HAP-1 (cell line): ENCODE measurements around the gene TMEM238L.

Experiments used
- DNase-seq, 2 experiments: peaks; one replicate each; pipeline ENCODE4 v3.0.0-alpha.2; 2016 to 2020; ENCODE audit warnings: low spot score in 2 of 2
- H3K27me3 ChIP-seq: fragments of 250-450 bp; sonication (Bioruptor Pico); 2 replicates; pipeline ENCODE4 v1.5.1; 2020; ENCODE audit warnings: low read depth, mild to moderate bottlenecking, moderate library complexity
- H3K36me3 ChIP-seq: fragments of 250-450 bp; sonication (Bioruptor Pico); replicated peaks from 2 replicates; pipeline ENCODE4 v1.5.1; 2020; ENCODE audit warnings: mild to moderate bottlenecking
- H3K4me1 ChIP-seq: fragments of 250-450 bp; sonication (Bioruptor Pico); 2 replicates; pipeline ENCODE4 v1.5.1; 2020; ENCODE audit warnings: mild to moderate bottlenecking
- H3K4me3 ChIP-seq: fragments of 250-450 bp; sonication (Bioruptor Pico); 2 replicates; pipeline ENCODE4 v1.5.1; 2020; ENCODE audit warnings: mild to moderate bottlenecking, moderate library complexity
- H3K9me3 ChIP-seq: fragments of 250-450 bp; sonication (Bioruptor Pico); 2 replicates; pipeline ENCODE4 v1.5.1; 2020; ENCODE audit warnings: mild to moderate bottlenecking, moderate library complexity
- in situ Hi-C: fragments of 300-500 bp; cut with MboI; formaldehyde crosslinking; loops from 3 replicates; pipeline ENCODE4 v1.14.3; 2020; ENCODE audit warnings: low sequenced_read_pairs, inconsistent platforms, mixed read lengths

Gene TMEM238L

DNA sequence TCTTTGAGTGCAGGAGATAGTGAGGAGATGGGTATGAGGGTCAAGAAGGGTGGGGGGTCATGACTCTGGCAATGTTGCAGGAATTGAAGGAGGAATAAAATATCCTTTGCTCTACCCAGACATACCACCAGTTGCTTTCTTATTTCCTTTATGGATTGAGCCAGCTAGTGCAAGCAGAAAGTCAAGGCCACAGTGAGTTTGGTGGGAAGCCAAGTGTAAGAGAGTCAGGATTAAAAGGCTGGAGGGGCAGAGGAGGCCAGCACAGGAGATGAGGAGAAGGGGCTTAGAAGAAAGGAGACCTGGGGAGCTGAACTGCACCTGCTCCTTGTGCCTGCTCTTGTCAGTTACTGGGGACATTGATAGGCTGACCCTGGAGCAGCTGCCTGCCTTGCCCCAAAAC, 17.9 kb upstream of the TMEM238L start:
- Histone ChIP-seq H3K36me3 (no peaks in the 10 kb centered on the region), H3K27me3 (no peaks in the 10 kb centered on the region), H3K4me1 (no peaks in the 10 kb centered on the region), H3K9me3 (no peaks in the 10 kb centered on the region), H3K4me3 (no peak overlapping the region)
- in situ Hi-C loops = no loop called here
- no peak for DNase-seq

DNA sequence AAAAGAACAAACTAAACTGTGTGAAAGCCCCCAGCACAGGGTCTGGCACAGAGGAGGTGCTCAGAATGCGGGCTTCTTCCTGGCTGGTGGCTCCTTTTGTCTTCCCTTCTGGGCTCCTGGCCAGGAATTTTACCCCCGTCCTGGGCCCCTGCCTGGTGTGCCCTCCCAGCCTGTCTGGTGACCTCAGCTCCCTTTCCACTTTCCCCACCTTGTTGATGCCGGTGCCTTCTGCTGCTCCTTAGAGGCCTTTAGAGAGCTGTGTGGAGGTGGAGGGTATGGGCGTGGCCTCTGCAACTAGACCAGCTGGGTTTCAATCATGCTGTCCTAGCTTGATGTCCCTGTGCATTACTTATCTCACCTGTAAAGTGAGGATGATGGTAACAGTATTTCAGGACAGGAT, 17.2 kb upstream of the TMEM238L start:
- no peaks in the 10 kb centered on the region for H3K36me3 ChIP-seq
- no peaks in the 10 kb centered on the region for H3K4me1 ChIP-seq
- no peaks in the 10 kb centered on the region for H3K27me3 ChIP-seq
- H3K9me3 ChIP-seq = no peaks in the 10 kb centered on the region
- in situ Hi-C loops = no loop called here
- no peak overlapping the region for H3K4me3 ChIP-seq
- DNase-seq = no peak

DNA sequence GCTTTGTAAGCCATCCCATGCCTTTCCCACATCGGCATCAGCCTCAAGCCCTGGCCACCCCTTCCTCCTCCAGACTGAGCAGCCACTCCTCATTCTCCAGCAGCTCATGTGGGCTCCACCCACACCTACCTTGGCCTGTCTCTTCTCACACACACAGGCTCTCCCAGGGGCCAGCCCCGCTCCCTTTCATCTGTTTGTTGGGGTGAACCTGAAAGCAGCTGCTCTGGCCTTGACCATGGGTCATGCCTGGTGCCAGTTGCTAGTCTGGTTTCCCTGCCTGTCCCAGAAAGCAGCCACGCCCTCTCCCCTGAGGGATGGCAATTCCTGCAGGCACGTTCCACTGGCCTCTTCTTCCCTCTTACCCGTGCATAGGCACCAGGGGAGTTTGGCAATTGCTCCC, 11.4 kb upstream of the TMEM238L start:
- Histone ChIP-seq H3K27me3 (no peaks in the 10 kb centered on the region), H3K9me3 (no peaks in the 10 kb centered on the region), H3K36me3 (no peaks in the 10 kb centered on the region), H3K4me1 (no peaks in the 10 kb centered on the region), H3K4me3 (no peak overlapping the region)
- no peak for DNase-seq
- in situ Hi-C loops = no loop called here

DNA sequence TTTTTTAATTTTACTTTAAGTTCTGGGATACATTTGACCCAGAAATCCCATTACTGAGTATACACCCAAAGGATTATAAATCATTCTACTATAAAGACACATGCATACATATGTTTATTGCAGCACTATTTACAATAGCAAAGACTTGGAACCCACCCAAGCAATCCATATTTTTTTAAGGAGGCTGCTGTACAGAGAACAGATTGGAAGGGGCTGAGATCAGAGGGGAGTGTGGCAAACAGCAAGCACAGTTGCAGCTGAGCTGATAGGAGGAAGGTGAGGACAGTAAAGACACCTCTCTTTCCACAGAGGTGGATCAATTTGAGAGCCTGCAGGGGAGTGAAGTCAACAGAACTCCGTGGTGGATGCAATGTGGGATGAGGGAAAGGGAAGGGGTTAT, 10.2 kb upstream of the TMEM238L start:
- H3K4me1 ChIP-seq = no peaks in the 10 kb centered on the region
- no peaks in the 10 kb centered on the region for H3K9me3 ChIP-seq
- in situ Hi-C loops = no loop called here
- H3K27me3 ChIP-seq = no peaks in the 10 kb centered on the region
- no peak overlapping the region for H3K4me3 ChIP-seq
- no peaks in the 10 kb centered on the region for H3K36me3 ChIP-seq
- no peak for DNase-seq

DNA sequence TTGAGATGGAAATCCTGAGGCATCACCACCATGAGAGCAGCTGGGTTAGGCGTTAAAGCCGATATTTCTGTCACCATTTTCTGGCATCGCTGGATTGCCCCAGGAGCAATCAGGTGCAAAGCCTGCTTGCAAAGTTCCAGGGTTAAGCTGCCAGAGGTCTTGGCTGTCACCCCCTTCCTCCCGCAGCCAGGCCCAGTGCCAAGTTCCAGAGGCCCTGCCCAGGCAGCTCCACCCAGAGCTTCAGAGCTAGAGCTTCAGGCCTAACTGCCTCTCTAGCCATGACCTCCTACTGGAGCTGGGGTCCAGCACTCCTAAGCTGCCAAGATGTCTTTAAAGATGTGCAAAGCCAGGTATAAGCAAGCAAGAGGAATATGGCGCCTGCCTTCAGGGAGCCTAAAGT, 8.8 kb upstream of the TMEM238L start:
- in situ Hi-C loops = no loop called here
- H3K4me3 ChIP-seq = no peak overlapping the region
- DNase-seq = no peak
- H3K27me3 ChIP-seq = no peaks in the 10 kb centered on the region
- H3K36me3 ChIP-seq = no peaks in the 10 kb centered on the region
- no peaks in the 10 kb centered on the region for H3K9me3 ChIP-seq
- no peaks in the 10 kb centered on the region for H3K4me1 ChIP-seq

DNA sequence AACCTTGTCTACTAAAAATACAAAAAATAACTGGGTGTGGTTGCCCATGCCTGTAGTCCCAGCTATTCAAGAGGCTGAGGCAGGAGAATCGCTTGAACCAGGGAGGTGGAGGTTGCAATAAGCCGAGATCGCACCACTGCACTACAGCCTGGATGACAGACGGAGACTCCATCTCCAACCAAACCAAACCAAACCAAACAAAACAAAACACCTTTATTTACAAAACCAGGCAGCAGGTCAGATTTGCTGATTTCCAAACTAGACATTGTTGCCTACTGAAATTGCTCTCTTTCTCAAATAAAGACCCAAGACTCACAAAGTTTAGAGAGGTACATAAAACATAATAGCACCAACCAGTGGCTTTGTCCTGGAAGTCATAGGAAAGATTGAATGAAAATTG, 5.7 kb upstream of the TMEM238L start:
- Histone ChIP-seq H3K27me3 (no peaks in the 10 kb centered on the region), H3K36me3 (no peaks in the 10 kb centered on the region), H3K9me3 (no peaks in the 10 kb centered on the region), H3K4me3 (no peak overlapping the region), H3K4me1 (no peaks in the 10 kb centered on the region)
- no peak for DNase-seq
- in situ Hi-C loops = no loop called here

DNA sequence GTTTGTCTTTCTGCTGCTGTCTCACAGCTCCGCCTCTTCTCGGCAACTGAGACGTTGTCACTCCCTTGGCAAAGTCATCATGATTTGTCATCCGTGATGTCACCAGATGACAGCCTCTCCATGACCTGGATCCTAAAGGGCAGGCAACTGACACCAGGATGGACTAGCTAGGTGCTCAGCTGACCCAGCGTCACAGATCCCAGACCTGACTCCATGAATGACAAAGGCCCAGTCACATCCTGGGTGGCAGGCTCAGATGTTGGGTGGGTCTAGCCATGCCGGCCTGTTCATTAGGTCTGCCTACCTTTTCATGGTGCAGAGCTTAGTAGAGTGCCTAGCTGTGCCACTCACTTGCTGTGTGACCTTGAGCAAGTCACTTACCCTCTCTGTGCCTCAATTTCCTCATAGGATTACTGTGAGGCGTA, 3.8 kb upstream of the TMEM238L start:
- Histone ChIP-seq H3K9me3 (no peaks in the 10 kb centered on the region), H3K36me3 (no peaks in the 10 kb centered on the region), H3K27me3 (no peaks in the 10 kb centered on the region), H3K4me3 (no peak overlapping the region), H3K4me1 (no peaks in the 10 kb centered on the region)
- in situ Hi-C loops = no loop called here
- no peak for DNase-seq

DNA sequence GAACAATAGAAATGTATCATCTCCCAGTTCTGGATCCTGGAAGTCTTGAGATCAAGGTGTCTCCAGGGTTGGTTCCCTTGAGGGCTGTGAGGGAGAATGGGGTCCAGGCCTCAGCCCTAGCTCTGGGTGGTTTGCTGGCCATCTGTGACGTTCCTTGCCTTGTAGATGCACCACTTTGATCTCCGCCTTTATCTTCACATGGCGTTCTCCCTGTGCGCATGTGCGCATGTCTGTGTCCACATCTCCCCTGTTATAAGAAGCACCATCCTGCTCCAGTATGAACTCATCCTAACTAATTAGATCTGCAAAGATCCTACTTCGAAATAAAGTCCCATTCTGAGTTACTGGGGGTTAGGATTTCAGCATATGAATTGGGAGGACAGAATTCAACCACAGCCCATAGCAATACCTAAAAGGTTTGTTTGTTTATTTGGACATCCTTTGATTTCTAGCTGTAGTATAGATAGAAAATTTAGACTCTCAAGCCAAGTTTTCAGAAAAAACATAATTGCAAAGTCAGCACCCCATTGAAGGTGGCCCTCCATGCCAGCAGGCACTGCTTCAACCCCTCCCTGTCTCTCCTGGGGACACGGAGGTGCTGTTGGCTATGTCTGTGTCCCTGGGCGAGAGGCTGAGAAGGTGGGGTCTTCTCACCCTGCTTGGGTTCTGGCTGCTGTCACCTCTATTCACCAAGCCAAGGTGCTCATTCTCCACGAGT, 2.8 kb upstream of the TMEM238L start:
- H3K4me3 ChIP-seq = no peak overlapping the region
- H3K4me1 ChIP-seq = no peaks in the 10 kb centered on the region
- no peaks in the 10 kb centered on the region for H3K36me3 ChIP-seq
- in situ Hi-C loops = no loop called here
- no peaks in the 10 kb centered on the region for H3K27me3 ChIP-seq
- H3K9me3 ChIP-seq = no peaks in the 10 kb centered on the region
- no peak for DNase-seq

DNA sequence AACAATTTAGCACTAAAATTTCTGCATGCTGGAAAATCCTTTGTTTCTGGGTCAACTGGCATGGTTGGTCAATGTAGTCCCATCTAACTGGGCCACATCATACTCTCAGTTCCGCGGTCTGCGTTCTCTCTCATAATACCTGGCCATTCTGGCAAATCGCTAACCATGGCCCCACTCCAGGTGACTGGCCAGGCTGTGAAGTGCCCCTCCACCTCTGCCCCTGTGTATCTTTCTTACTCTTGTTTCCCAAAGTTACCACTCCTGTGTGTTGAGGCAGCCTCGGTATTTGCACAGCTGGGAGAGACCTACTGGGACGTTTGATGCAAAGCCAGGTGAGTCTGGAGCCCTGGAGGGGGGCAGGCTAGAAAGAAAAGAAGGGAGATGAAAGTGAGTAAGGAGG, 2.0 kb upstream of the TMEM238L start:
- no peaks in the 10 kb centered on the region for H3K27me3 ChIP-seq
- in situ Hi-C loops = no loop called here
- no peaks in the 10 kb centered on the region for H3K36me3 ChIP-seq
- H3K9me3 ChIP-seq = no peaks in the 10 kb centered on the region
- H3K4me1 ChIP-seq = no peaks in the 10 kb centered on the region
- H3K4me3 ChIP-seq = no peak overlapping the region
- no peak for DNase-seq

DNA sequence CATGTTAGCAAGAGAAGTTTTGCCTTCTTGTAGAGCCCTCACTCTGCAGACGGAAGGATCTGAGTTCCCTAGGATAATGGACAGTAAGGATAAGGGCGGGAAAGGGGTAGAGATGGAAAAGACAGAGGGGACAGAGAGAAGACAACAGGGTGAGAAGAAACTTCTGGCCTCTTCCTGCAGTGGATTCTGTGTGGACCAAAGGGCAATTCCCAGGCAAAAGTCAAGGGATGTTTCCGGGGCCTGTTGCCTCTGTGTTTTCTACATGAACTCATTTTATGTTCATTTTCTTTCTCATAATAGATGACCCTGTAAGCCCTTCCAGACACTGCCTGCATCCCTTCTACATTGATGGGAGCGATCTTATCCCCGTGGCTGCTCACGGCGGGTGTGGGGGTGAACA, 647 bp upstream of the TMEM238L start:
- Histone ChIP-seq H3K9me3 (no peaks in the 10 kb centered on the region), H3K4me3 (no peak overlapping the region), H3K27me3 (no peaks in the 10 kb centered on the region), H3K4me1 (no peaks in the 10 kb centered on the region), H3K36me3 (no peaks in the 10 kb centered on the region)
- DNase-seq = no peak
- in situ Hi-C loops = no loop called here

DNA sequence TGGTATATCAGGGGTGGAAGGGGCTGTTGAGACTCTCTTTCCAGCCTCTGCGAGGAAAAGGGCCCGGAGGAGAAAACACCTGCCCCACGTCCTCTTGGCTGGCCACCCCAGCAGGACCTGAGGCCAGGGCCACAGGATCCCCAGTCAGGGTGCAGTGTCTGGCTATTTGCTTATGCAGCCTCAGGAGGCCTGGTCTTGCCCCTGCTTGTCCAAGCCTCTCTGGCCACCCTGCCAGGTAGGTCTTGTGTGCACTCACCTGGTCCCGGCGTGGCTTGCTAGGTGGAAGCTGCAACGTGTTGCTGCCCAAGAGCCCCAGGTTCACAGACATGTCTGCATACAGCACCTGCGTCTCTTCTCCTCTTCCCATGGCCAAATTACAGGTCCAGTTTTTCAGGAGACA, 549 bp downstream of the TMEM238L start:
- Histone ChIP-seq H3K27me3 (no peaks in the 10 kb centered on the region), H3K36me3 (no peaks in the 10 kb centered on the region), H3K4me3 (no peak overlapping the region), H3K4me1 (no peaks in the 10 kb centered on the region), H3K9me3 (no peaks in the 10 kb centered on the region)
- in situ Hi-C loops = no loop called here
- no peak for DNase-seq

DNA sequence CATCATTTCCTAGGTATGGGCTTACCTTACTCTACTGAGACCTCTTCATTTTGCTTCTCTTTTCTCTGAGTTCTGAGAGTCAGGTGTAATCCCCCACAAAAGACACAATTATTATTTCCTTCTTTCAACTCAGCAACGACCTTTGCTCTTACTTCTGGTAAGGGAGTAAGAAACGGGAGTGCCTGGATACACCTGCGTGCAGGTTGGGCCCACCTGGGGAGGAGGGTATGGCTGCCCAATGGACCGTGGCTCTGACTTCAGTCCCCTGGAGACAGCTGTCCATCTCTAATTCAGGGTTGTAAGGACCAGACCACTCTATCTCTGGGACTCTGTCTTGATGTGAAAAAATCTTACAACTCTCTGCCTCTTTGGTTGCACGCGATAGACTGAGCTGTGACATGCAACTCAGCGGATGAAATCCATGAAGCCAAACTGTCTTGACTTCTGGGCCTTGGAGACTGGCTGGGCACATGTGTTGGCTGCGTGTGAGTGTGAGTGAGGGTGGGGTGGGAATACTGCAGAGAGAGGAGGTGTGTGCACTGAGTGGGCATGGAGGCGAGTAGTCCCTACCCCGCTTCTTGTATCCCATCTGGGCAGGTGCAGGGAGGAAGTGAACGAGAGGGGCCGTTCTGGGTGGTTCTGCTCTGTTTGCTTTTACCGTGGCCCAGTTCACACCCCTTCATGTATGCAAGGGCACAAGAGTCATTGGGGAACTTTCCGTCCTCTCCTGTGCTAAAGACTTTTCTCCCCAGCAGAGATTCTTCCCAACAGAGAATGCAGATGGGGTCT, 1.2 kb downstream of the TMEM238L start:
- Histone ChIP-seq H3K27me3 (no peaks in the 10 kb centered on the region), H3K9me3 (no peaks in the 10 kb centered on the region), H3K4me3 (no peak overlapping the region), H3K36me3 (no peaks in the 10 kb centered on the region), H3K4me1 (no peaks in the 10 kb centered on the region)
- DNase-seq = no peak
- in situ Hi-C loops = no loop called here

DNA sequence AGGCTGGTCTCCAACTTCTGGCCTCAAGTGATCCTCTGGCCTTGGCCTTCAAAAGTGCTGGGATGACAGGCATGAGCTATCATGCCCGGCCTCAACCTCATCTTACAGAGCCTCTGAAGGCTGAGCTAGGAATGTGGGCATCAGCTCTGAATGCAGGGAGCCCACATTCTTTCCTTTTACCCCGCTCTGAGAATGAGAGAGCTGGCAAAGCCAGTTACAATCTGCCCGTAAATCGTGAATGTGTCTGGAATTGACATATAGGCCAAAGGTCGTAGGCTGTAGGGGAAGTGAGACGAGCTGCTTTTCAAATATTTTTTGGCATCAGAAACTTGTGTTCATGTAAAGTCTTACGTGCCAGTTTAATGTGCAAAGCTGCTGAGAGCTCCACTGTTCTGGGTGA, 4.5 kb downstream of the TMEM238L start:
- Histone ChIP-seq H3K4me3 (no peak overlapping the region), H3K4me1 (no peaks in the 10 kb centered on the region), H3K9me3 (no peaks in the 10 kb centered on the region), H3K36me3 (no peaks in the 10 kb centered on the region), H3K27me3 (no peaks in the 10 kb centered on the region)
- no peak for DNase-seq
- in situ Hi-C loops = loop anchor here (25.0 kb wide), 1 partner anchor 988 kb away; no protein-coding TSS in a partner anchor

DNA sequence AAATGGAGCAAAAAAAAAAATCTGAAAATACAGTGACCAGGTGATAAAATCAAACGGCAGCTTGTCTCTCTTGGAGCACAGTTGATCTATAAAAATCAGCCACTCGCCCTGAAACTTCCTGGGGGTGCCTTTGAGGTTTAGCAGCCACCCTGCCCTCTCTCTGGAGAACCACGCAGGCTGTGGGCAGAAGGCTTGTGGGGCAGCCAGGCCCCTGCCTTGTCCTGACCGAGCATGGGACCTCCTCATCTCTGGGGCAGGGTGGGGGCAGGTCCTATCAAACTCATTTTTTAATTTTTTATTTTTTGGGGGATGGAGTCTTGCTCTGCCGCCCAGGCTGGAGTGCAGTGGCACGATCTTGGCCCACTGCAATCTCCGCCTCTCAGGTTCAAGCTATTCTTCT, 5.0 kb downstream of the TMEM238L start:
- Histone ChIP-seq H3K9me3 (no peaks in the 10 kb centered on the region), H3K4me3 (no peak overlapping the region), H3K27me3 (no peaks in the 10 kb centered on the region), H3K4me1 (no peaks in the 10 kb centered on the region), H3K36me3 (no peaks in the 10 kb centered on the region)
- in situ Hi-C loops = loop anchor here (25.0 kb wide), 1 partner anchor 988 kb away; no protein-coding TSS in a partner anchor
- no peak for DNase-seq
